ENCODE results near the gene ITGB4. TPM values are rescaled to one million over a fixed set of nuclear protein-coding genes. Genes with fewer than 3 reads are reported as not detected.
A peak's percentile ranks its signal among the peaks of the same experiment; 100 is the strongest.

Gene ITGB4
- total and polyA plus RNA-seq, 2 of the 13 experiments (the other 11 are each of a cell fraction or from before 2014, with no cell fraction given): 6.9 to 14.5 TPM

GRCh38 chr17:75720656-75721462, at the start of gene ITGB4 (continued):
- TF ChIP-seq TFDP1 (CRISPR knock-in tag; IDR thresholded peaks at IDR 0.05; ENCODE audit: borderline replicate concordance): peak; percentile 42; the same call in 1 of the 2 replicates
- no peak for TF ChIP-seq DNMT3B (CRISPR knock-in tag; conservative IDR thresholded peaks at IDR 0.05)
- TF ChIP-seq ARNT (IDR thresholded peaks at IDR 0.05): no peak
- no peak for TF ChIP-seq STAT5B (CRISPR knock-in tag; IDR thresholded peaks at IDR 0.05)
- no peak for TF ChIP-seq ZNF296 (CRISPR knock-in tag; conservative IDR thresholded peaks at IDR 0.05)
- no peak for TF ChIP-seq ZNF878 (CRISPR knock-in tag; IDR thresholded peaks at IDR 0.05)
- TF ChIP-seq, protein P1, sequence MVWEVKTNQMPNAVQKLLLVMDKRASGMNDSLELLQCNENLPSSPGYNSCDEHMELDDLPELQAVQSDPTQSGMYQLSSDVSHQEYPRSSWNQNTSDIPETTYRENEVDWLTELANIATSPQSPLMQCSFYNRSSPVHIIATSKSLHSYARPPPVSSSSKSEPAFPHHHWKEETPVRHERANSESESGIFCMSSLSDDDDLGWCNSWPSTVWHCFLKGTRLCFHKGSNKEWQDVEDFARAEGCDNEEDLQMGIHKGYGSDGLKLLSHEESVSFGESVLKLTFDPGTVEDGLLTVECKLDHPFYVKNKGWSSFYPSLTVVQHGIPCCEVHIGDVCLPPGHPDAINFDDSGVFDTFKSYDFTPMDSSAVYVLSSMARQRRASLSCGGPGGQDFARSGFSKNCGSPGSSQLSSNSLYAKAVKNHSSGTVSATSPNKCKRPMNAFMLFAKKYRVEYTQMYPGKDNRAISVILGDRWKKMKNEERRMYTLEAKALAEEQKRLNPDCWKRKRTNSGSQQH (CRISPR knock-in tag; IDR thresholded peaks at IDR 0.05; ENCODE audit: low read depth): no peak
- no peak for TF ChIP-seq KIAA2018 (CRISPR knock-in tag; IDR thresholded peaks at IDR 0.05; ENCODE audit: borderline replicate concordance)
- TF ChIP-seq MED1 (CRISPR knock-in tag; IDR thresholded peaks at IDR 0.05): no peak
- TF ChIP-seq, protein P2, sequence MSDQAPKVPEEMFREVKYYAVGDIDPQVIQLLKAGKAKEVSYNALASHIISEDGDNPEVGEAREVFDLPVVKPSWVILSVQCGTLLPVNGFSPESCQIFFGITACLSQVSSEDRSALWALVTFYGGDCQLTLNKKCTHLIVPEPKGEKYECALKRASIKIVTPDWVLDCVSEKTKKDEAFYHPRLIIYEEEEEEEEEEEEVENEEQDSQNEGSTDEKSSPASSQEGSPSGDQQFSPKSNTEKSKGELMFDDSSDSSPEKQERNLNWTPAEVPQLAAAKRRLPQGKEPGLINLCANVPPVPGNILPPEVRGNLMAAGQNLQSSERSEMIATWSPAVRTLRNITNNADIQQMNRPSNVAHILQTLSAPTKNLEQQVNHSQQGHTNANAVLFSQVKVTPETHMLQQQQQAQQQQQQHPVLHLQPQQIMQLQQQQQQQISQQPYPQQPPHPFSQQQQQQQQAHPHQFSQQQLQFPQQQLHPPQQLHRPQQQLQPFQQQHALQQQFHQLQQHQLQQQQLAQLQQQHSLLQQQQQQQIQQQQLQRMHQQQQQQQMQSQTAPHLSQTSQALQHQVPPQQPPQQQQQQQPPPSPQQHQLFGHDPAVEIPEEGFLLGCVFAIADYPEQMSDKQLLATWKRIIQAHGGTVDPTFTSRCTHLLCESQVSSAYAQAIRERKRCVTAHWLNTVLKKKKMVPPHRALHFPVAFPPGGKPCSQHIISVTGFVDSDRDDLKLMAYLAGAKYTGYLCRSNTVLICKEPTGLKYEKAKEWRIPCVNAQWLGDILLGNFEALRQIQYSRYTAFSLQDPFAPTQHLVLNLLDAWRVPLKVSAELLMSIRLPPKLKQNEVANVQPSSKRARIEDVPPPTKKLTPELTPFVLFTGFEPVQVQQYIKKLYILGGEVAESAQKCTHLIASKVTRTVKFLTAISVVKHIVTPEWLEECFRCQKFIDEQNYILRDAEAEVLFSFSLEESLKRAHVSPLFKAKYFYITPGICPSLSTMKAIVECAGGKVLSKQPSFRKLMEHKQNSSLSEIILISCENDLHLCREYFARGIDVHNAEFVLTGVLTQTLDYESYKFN (CRISPR knock-in tag; conservative IDR thresholded peaks at IDR 0.05): no peak
- TF ChIP-seq RFX5 (IDR thresholded peaks at IDR 0.05; ENCODE audit: low read depth, low read length): no peak
- TF ChIP-seq ZNF572 (CRISPR knock-in tag; IDR thresholded peaks at IDR 0.05): no peak
- no peak for TF ChIP-seq ZNF816 (CRISPR knock-in tag; IDR thresholded peaks at IDR 0.05; ENCODE audit: borderline replicate concordance)
- TF ChIP-seq IRF2 (CRISPR knock-in tag; IDR thresholded peaks at IDR 0.05): no peak
